Trophoblast cell (in vitro differentiated cells and primary cell): ENCODE measurements around the gene CUL2.

Experiments used
- DNase-seq, 2 donors: peaks; one replicate each; pipeline ENCODE4 v3.0.0-alpha.2; 2016
- H2AFZ ChIP-seq: 2 replicates; pipeline ENCODE4 v1.6.1; 2013; ENCODE audit warnings: low read length, moderate library complexity, mild to moderate bottlenecking; ENCODE audit not compliant: insufficient read depth, poor library complexity
- H2AK5ac ChIP-seq: 2 replicates; pipeline ENCODE4 v1.6.1; 2013; ENCODE audit warnings: mild to moderate bottlenecking, low read length
- H2BK120ac ChIP-seq: 2 replicates; pipeline ENCODE4 v1.6.1; 2013; ENCODE audit warnings: low read length, mild to moderate bottlenecking, moderate library complexity; ENCODE audit not compliant: insufficient read depth, poor library complexity
- H2BK12ac ChIP-seq: 2 replicates; pipeline ENCODE4 v1.6.1; 2013; ENCODE audit warnings: mild to moderate bottlenecking, low read length, moderate library complexity
- H2BK5ac ChIP-seq: 2 replicates; pipeline ENCODE4 v1.6.1; 2013; ENCODE audit warnings: low read length, low read depth, moderate library complexity, mild to moderate bottlenecking; ENCODE audit not compliant: poor library complexity
- H3K14ac ChIP-seq: 2 replicates; pipeline ENCODE4 v1.6.1; 2013; ENCODE audit warnings: mild to moderate bottlenecking, low read length
- H3K18ac ChIP-seq: 2 replicates; pipeline ENCODE4 v1.6.1; 2013; ENCODE audit warnings: mild to moderate bottlenecking, low read length
- H3K23ac ChIP-seq: 2 replicates; pipeline ENCODE4 v1.6.1; 2013; ENCODE audit warnings: low read length
- H3K27ac ChIP-seq: 2 replicates; pipeline ENCODE4 v1.5.1; 2013; ENCODE audit warnings: low read depth, mild to moderate bottlenecking, inconsistent platforms, low read length, moderate library complexity
- H3K27me3 ChIP-seq: 2 replicates; pipeline ENCODE4 v1.6.1; 2013; ENCODE audit warnings: inconsistent platforms, mild to moderate bottlenecking, low read length, moderate library complexity; ENCODE audit not compliant: insufficient read depth
- H3K36me3 ChIP-seq, 2 experiments: 1 replicate in 1 of 2; 2 replicates in 1 of 2; pipeline ENCODE4 v1.6.1; 2013; ENCODE audit warnings: low read length in 2 of 2, mild to moderate bottlenecking in 2 of 2, moderate library complexity in 1 of 2; ENCODE audit not compliant: insufficient read depth in 2 of 2, control insufficient read depth in 1 of 2
- H3K4ac ChIP-seq: 2 replicates; pipeline ENCODE4 v1.6.1; 2013; ENCODE audit warnings: low read depth, mild to moderate bottlenecking, low read length, moderate library complexity
- H3K4me1 ChIP-seq, 2 experiments: 1 replicate in 1 of 2; 2 replicates in 1 of 2; pipeline ENCODE4 v1.6.1; 2013; ENCODE audit warnings: low read length in 2 of 2, mild to moderate bottlenecking in 2 of 2, moderate library complexity in 1 of 2; ENCODE audit not compliant: insufficient read depth in 2 of 2, control insufficient read depth in 1 of 2
- H3K4me2 ChIP-seq: 2 replicates; pipeline ENCODE4 v1.6.1; 2013; ENCODE audit warnings: inconsistent platforms, mild to moderate bottlenecking, low read length, moderate library complexity
- H3K4me3 ChIP-seq: 2 replicates; pipeline ENCODE4 v1.5.1; 2013; ENCODE audit warnings: mild to moderate bottlenecking, low read depth, low read length, inconsistent platforms
- H3K79me1 ChIP-seq: one replicate; pipeline ENCODE4 v1.6.1; 2013; ENCODE audit warnings: low read length
- H3K79me2 ChIP-seq: 2 replicates; pipeline ENCODE4 v1.6.1; 2013; ENCODE audit warnings: low read length, mild to moderate bottlenecking; ENCODE audit not compliant: control insufficient read depth, insufficient read depth, poor library complexity
- H3K9ac ChIP-seq: 2 replicates; pipeline ENCODE4 v1.6.1; 2013; ENCODE audit warnings: mild to moderate bottlenecking, low read length
- H3K9me3 ChIP-seq: 2 replicates; pipeline ENCODE4 v1.6.1; 2013; ENCODE audit warnings: low read depth, mild to moderate bottlenecking, control low read depth, inconsistent platforms, low read length; ENCODE audit not compliant: insufficient read depth
- H4K12ac ChIP-seq: 2 replicates; pipeline ENCODE4 v1.6.1; 2013; ENCODE audit warnings: low read depth, mild to moderate bottlenecking, low read length, moderate library complexity
- H4K8ac ChIP-seq: 2 replicates; pipeline ENCODE4 v1.6.1; 2013; ENCODE audit warnings: low read depth, mild to moderate bottlenecking, low read length, moderate library complexity
- H4K91ac ChIP-seq: one replicate; pipeline ENCODE4 v1.6.1; 2013; ENCODE audit warnings: low read depth, mild to moderate bottlenecking, low read length, moderate library complexity
- WGBS: extraction: QIAGEN DNeasy Blood & Tissue Kit; methylation state at CpG from one replicate; pipeline ENCODE4 v1.1.7; 2013; ENCODE audit warnings: missing lambda C conversion rate; ENCODE audit not compliant: insufficient read length, insufficient coverage; ENCODE audit errors: extremely low coverage; 5-methylcytosine and 5-hydroxymethylcytosine counted together

Gene CUL2

DNA sequence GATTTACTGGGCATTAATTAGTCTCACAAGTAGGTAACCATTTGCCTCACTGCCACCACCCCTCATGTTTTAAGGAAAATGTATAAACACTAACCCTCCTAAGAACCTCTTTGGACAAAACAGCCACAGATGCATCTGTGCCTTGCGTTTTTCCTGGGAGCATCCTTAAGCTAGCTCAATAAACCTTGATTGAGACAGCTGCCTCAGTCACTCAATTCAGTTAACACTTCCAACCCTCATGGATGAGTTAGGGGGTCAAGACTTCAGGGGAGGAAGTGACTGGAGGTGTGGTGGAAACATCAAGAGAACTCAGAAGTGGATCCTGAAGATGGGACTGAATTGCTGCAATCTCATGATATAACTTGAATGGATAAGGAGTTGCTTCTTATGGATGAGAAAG is 31.5 kb downstream of the CUL2 start:
- Histone ChIP-seq H3K27me3 (no peaks in the 10 kb centered on the region), H3K79me1 (peaks cover 1% of the 10 kb centered on the region), H2AK5ac (no peak overlapping the region), H3K79me2 (no peaks in the 10 kb centered on the region), H4K12ac (no peak overlapping the region), H3K9me3 (no peaks in the 10 kb centered on the region), H3K36me3 (peaks cover 6 to 9% of the 10 kb centered on the region in 2 experiments), H3K4me1 (peaks cover 0 to 9% of the 10 kb centered on the region in 2 experiments), H4K91ac (no peak overlapping the region), H3K14ac (no peak overlapping the region), H3K27ac (peak overlapping the region; percentile 29), H3K4ac (no peak overlapping the region), H3K18ac (no peak overlapping the region), H3K23ac (no peak overlapping the region), H3K4me3 (no peak overlapping the region), H3K4me2 (no peak overlapping the region), H3K9ac (no peak overlapping the region), H2BK120ac (no peak overlapping the region), H2AFZ (no peak overlapping the region), H2BK12ac (no peak overlapping the region), H4K8ac (no peak overlapping the region), H2BK5ac (no peak overlapping the region)
- DNase-seq: no peak
- no CpG with 5 or more reads among the region's 1 CpG for WGBS

DNA sequence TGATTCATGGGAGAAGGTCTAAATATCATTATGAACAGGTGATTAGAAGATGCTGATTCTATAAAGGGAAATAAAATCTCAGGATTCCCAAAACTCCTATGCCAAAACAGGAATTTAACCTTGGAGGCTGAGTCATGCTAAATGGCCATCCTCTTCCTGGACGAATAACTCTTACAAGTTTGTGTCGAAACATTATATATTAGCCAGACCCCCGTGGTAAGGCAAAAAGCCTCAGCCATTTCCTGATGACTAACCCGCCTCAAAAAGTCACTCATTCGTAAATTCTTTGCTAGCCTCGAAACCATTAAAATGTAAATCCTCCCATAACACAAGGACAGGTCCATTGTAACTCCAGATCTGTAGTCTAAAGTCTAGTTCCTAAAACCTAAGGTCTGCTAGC is 32.0 kb downstream of the CUL2 start:
- no peak overlapping the region for H3K23ac ChIP-seq
- no peak overlapping the region for H2BK5ac ChIP-seq
- H4K91ac ChIP-seq: no peak overlapping the region
- no CpG with 5 or more reads among the region's 6 CpGs for WGBS
- DNase-seq: no peak
- H4K12ac ChIP-seq: no peak overlapping the region
- peaks cover 0 to 9% of the 10 kb centered on the region in 2 experiments for H3K4me1 ChIP-seq
- H2BK120ac ChIP-seq: no peak overlapping the region
- H3K18ac ChIP-seq: no peak overlapping the region
- no peak overlapping the region for H3K4me3 ChIP-seq
- H3K79me1 ChIP-seq: peaks cover 1% of the 10 kb centered on the region
- H3K4me2 ChIP-seq: no peak overlapping the region
- H3K79me2 ChIP-seq: no peaks in the 10 kb centered on the region
- H3K27me3 ChIP-seq: no peaks in the 10 kb centered on the region
- no peak overlapping the region for H2AFZ ChIP-seq
- H3K4ac ChIP-seq: no peak overlapping the region
- H3K14ac ChIP-seq: no peak overlapping the region
- H3K9me3 ChIP-seq: no peaks in the 10 kb centered on the region
- H2BK12ac ChIP-seq: no peak overlapping the region
- H3K27ac ChIP-seq: peak overlapping the region; percentile 29
- H4K8ac ChIP-seq: no peak overlapping the region
- H2AK5ac ChIP-seq: no peak overlapping the region
- H3K9ac ChIP-seq: no peak overlapping the region
- peaks cover 6 to 9% of the 10 kb centered on the region in 2 experiments for H3K36me3 ChIP-seq

GRCh38 chr10:35056686-35057085 is 33.5 kb downstream of the CUL2 start:
- Histone ChIP-seq H3K36me3 (peaks cover 3 to 7% of the 10 kb centered on the region in 2 experiments), H2BK120ac (no peak overlapping the region), H3K79me1 (peaks cover 1% of the 10 kb centered on the region), H4K91ac (no peak overlapping the region), H3K27ac (no peak overlapping the region), H3K4me3 (no peak overlapping the region), H2AK5ac (no peak overlapping the region), H3K27me3 (no peaks in the 10 kb centered on the region), H3K18ac (no peak overlapping the region), H3K23ac (no peak overlapping the region), H3K4me2 (no peak overlapping the region), H3K14ac (no peak overlapping the region), H2BK12ac (no peak overlapping the region), H2AFZ (no peak overlapping the region), H2BK5ac (no peak overlapping the region), H3K9me3 (no peaks in the 10 kb centered on the region), H4K12ac (no peak overlapping the region), H3K9ac (no peak overlapping the region), H3K4ac (no peak overlapping the region), H4K8ac (no peak overlapping the region), H3K79me2 (no peaks in the 10 kb centered on the region), H3K4me1 (peaks cover 0 to 9% of the 10 kb centered on the region in 2 experiments)
- no CpG with 5 or more reads among the region's 5 CpGs for WGBS
- no peak for DNase-seq

DNA sequence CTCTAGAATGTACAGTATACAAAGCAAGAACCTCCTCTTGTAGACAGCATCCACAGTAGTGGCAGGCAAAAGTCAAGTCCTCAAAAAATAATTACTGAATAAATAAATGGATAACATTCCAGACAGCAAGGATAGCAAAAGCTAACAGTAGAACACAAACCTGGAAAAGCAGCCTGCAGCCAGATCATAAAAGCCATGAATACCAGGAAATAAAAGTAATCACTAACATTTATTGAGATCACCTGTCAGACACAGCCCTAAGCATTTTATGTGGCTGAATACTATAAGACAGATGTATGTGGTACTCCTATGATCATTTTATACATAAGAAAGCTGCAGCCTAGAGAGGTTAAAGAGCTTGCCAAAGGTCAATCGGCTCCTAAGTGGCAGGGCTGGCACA is 34.0 kb downstream of the CUL2 start:
- no peak overlapping the region for H3K27ac ChIP-seq
- no peak overlapping the region for H2AFZ ChIP-seq
- WGBS: no CpG with 5 or more reads among the region's 1 CpG
- H2BK120ac ChIP-seq: no peak overlapping the region
- H3K4me2 ChIP-seq: no peak overlapping the region
- no peak overlapping the region for H2BK12ac ChIP-seq
- H3K14ac ChIP-seq: no peak overlapping the region
- H3K4me3 ChIP-seq: no peak overlapping the region
- no peak overlapping the region for H2AK5ac ChIP-seq
- no peak overlapping the region for H3K23ac ChIP-seq
- no peak overlapping the region for H4K8ac ChIP-seq
- no peak for DNase-seq
- peaks cover 3 to 7% of the 10 kb centered on the region in 2 experiments for H3K36me3 ChIP-seq
- no peak overlapping the region for H3K9ac ChIP-seq
- H3K4ac ChIP-seq: no peak overlapping the region
- peaks cover 0 to 9% of the 10 kb centered on the region in 2 experiments for H3K4me1 ChIP-seq
- no peaks in the 10 kb centered on the region for H3K79me2 ChIP-seq
- H4K91ac ChIP-seq: no peak overlapping the region
- H3K18ac ChIP-seq: no peak overlapping the region
- H2BK5ac ChIP-seq: no peak overlapping the region
- H3K9me3 ChIP-seq: no peaks in the 10 kb centered on the region
- H3K27me3 ChIP-seq: no peaks in the 10 kb centered on the region
- peaks cover 1% of the 10 kb centered on the region for H3K79me1 ChIP-seq
- H4K12ac ChIP-seq: no peak overlapping the region
